GM19025 (cell line): ENCODE data around the gene HCRT.
"Not testable (repeated sequence)": the region's sequence is repeated elsewhere in the genome, so short reads cannot be mapped to it uniquely, and the experiment has no call there.

Source experiments
- ATAC-seq: cut with Tn5 transposase; IDR thresholded peaks from one replicate; pipeline ENCODE4 v1.9.1; 2021; ENCODE audit warnings: mild to moderate bottlenecking, low read depth, moderate library complexity; ENCODE audit not compliant: unreplicated experiment

The HCRT gene

GRCh38 chr17:42199416-42200011 lies 14.3 kb upstream of the HCRT start:
- no peak for ATAC-seq

DNA sequence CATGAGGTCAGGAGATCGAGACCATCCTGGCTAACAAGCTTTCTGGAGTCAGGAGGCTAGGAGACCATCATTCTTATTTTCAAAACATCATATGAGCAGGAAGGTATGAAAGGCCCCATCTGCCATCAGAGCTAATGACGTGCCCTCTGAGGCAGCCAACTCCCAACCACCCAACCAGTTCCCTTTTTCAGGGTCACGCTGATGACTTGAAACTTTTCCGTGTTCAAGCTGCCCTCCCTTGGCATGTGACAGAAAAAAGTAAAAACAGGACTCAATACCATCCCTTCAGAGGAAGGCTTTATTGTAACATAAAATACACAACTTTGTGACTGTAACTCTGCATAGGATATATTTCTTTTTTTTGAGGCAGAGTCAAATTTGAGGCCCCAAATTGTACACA lies 13.6 kb upstream of the HCRT start:
- no peak for ATAC-seq

DNA sequence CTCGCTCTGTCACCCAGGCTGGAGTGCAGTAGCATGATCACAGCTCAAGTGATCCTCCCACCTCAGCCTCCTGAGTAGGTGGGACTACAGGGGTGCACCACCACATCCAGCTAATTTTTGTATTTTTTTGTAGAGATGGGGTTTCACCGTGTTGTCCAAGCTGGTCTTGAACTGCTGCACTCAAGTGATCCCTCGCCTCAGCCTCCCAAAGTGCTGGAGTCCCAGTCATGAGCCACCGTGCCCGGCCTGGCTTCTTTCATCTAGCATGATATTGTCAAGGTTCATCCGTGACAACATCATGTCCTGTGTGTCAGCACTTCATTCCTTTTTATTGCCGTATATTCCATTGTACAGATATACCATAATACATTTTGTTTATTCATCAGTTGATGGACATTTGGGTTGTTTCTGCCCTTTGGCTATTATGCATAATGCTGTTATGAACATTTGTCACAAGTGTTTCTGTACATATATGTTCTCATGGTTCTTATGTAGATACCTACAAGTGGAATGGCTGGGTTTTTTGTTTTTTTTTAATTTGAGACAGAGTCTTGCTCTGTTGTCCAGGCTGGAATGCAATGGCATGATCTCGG lies 12.4 kb upstream of the HCRT start:
- ATAC-seq = no peak

DNA sequence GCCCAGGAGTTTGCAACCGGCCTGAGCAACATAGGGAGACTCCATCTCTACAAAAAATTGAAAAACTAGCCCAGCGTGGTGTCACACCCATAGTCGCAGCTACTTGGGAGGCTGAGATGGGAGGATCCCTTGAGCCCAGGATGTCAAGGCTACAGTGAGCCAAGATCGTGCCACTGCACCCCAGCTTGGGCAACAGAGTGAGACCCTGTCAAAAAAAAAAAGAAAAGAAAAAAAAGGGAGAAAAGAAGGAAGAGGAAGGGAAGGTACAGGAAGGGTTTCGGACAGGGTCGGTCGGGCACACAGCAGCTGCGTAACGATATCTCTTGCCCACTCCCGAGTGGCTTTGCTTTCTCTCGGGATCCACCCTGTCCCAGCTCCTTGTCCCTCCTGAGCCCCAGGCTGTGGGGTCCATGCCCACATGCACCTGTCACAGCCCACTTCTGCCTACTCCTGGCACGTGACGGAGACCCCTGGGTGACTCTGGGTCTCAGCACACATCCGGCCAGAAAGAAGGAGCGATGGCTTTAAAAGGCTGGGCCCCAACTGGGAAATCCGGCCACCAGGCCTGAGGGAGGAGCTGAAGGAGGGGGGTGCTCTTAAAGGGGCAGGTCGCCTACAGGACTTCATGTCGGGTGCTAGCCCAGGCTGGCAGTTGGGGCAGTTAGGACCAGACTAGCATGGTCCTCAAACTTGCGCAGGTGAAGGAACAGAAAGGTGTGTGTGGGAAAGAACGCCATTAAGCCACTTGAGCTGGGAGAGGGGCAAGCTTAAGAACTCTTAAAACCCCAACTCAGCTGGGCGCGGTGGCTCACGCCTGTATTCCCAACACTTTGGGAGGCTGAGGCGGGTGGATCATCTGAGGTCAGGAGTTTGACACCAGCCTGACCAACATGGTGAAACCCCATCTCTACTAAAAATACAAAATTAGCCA lies 9.0 kb upstream of the HCRT start, which contains the start of gene GHDC:
TSS of gene GHDC (minus strand) at position 526 of the 931 bp plus-strand sequence. CDS start 913 bp downstream, outside the sequence.
- peak; percentile 94 for ATAC-seq

DNA sequence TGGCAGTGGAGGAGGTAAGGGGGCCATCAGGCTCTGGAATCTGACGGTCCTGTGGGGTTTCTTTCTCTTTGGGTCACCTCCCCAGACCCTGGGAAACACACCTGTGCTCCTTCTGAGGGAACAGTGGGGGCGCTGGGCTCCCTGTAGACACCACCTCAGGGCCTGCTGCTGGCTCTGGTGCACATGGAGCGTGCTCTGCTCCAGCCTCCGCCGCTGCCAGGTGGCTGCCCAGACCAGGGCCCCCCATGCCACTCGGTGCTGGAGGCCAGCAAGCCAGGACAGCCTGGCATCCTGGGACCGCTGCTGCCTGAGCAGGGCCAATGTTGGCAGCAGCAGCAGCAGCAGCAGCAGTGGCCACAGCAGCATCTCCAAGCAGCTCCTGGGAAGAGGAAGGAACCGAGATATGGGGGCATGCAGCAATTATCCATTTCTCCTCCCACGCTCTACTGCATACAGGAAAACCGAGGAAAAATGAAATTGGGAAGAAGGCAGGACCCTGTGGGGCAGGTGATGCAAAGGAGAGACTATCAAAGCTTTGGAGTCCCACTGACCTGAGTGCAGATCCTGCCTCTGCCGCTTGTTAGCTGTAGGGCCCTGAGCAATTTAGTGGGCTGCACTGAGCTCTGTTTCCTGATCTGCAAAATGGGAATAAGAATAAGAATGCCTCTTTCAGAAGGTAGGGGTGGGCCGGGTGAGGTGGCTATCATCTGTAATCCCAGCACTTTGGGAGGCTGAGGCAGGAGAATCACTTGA lies 8.1 kb upstream of the HCRT start:
- ATAC-seq = no peak

- ATAC-seq = no peak
Measured at GRCh38 chr17:42192189-42193126, 7.2 kb upstream of the HCRT start.

- no peak for ATAC-seq
Measured at GRCh38 chr17:42191275-42191608, 6.0 kb upstream of the HCRT start.

DNA sequence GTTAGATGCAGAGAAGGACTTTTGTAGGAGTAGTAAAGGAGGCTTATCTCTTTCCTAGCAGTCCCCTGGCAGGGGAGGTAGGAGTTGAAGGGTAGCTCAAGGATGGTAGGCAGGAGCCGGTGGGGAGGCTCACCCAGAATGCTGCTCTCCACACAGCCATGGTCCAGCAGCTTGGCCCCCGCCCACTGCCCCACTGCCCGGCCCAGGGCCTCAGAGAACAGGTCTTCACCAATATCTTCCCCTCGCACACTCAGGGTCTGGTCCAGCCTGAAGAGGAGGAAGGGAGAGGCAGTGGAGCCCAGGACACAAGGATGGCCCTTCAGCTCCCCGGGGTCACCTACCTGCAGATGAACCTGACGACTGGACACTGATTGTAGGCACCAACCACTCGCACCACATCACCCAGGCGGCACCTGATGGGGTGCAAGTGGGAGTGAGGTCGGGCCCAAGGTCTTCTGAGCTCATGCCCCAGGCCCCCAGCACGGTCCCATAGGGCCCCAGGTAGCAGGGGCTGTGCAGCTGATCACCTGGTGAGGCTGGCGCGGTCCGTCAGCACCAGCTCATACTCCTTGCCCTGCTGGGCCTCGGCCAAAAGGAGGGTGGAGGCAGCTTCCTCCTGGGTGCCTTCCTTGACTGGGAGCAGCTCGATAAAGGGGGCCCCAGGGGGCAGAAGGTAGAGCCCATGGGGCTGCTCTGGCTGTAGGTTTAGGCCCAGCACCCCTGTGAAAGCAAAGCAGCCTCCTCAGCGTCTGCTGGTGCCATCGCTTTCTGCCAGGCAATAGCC lies 5.4 kb upstream of the HCRT start:
- no peak for ATAC-seq

- no peak for ATAC-seq
Measured at GRCh38 chr17:42189651-42189965, 4.4 kb upstream of the HCRT start.

DNA sequence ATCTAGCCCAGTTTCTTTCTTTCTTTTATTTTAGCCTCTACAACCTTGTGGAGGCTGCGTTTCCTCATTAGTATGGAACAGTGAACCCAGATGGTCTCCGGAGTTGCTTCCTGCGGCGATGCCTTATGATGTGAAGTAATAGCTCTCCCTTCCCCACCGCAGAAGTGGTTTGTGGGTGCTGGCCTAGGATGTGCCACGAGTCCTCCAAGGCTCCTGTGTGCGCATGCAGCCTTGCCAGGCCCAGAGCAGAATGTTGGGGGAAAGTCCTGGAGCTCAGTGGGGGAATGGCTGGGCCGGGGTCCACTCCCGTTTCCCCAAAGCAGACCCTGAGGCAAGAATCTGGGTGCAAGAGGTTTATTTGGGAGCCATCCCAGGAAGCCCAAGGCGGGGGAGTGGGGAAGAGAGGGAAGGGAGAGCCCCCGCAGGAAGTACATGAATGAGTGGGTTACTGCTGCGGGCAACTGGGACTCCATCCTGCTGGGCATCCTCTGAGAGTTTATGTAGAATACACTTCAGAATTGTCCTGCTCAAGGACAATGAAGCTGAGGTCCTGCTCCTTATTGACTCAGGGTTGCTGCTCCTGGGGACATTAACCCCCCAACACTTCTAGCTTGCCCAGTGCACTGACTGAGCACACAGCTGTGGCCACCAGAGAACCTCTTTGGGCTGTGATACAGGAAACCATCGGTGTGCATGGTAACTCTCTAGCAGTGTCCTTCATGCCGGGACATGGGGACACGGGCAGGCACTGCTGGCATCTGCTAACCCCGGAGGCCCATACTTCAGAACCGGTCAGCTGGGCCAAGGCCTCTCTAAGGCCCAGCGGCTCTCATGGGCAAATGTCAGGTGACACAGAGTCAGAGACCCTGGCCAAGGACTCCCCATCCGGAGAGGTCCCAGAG lies 3.7 kb upstream of the HCRT start:
- no peak for ATAC-seq

DNA sequence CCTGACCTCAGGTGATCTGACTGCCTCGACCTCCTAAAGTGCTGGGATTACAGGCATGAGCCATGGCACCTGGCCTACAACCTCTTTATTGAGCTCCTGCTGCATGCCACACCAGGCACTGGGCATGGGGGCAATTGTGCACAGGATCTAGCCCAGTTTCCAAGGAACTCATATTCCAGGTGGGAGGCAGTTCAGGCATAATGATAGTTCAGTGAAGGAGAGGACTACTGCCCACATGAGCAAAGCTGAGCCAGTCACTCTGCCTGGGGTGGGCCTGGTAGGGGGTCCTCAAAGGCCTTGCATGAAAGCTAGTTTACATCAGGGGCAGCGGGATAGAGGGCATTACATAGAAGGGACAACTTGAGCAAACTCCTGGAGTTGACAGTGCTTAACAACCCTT lies 2.6 kb upstream of the HCRT start:
- no peak for ATAC-seq

DNA sequence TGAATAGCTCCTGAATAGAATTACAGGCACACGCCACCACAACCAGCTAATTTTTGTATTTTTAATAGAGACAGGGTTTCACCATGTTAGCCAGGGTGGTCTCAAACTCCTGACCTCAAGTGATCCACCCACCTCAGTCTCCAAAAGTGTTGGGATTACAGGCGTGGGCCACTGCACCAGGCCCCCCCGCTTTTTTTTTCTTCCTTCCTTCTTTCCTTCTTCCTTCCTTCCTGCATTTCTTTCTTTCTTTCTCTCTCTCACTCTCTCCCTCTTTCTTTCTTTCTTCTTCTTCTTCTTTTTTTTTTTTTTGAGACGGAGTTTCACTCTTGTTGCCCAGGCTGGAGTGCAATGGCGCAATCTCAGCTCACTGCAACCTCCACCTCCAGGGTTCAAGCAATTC lies 939 bp upstream of the HCRT start:
- not testable (repeated sequence) for ATAC-seq

DNA sequence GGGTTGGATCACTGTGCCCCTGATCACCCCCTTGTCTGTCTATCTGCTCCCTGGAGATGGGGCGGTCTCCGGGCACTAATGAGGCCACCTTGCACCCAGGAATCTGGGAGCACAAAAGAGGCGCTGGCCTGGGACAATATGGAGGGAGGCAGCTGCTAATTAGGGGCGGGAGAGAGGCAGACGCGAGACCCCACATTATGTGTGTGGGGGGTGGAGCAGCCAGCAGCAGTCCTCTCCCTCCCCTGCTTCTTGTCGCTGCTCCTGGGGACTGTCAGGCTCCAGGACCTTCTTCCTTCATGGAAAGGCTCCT lies 324 bp upstream of the HCRT start:
- no peak for ATAC-seq

- peak; percentile 45 for ATAC-seq
Measured at GRCh38 chr17:42183741-42184711, 1.2 kb downstream of the HCRT start.

DNA sequence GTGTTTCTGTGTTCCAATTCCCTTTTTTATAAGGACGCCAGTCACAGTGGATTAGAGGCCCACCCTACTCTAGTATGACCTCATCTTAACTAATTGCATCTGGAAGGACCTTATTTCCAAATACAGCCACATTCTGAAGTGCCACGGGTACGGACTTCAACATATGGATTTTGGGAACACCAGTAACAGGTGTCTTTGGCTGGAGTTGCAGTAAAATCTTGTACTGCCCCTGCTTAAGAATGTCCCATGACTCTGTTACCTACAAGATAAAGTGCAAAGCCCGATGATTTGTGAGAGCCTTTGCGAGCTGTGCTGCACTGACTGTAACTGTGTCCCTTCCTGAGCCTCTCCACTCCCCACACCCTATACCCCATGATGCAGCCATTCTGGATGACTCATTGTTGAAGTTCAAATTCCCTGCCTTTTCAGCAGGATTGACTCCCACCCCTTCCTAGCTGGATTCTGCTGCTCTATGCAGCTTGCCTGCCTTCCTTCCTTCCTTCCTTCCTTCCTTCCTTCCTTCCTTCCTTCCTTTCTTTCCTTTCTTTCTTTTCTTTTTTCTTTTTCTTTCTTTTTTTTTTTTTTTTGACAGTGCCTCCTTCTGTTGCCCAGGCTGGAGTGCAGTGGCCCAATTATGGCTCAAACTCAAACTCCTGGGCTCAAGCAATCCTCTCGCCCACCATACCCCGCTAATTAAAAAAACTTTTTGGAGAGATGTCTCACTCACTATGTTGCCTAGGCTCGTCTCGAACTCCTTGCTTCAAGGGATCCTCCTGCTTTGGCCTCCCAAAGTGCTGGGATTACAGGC lies 2.1 kb downstream of the HCRT start:
- no peak for ATAC-seq

DNA sequence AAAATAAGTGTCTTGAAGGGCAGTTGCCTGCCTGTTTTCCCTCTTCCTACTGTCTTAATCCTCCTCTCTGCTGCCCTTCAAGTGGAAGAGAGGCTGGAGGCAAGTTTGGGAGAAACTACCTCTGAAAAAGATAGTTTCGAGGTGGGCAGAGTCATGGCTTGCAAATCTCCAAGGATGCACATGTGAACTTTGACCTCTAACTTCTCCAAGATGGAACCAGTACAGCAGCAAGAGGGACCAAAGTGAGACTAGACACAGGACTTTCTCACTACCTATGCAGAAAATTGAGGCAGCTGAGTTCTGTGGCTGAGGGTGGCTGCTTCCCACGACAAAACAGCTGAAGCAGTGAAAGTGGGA lies 3.4 kb downstream of the HCRT start:
- no peak for ATAC-seq
